ENCODE results near the gene LMAN2L. TPM values are rescaled to one million over a fixed set of nuclear protein-coding genes. Genes with fewer than 3 reads are reported as not detected.

The LMAN2L gene
- total and polyA plus RNA-seq, 2 of the 8 experiments (the other 6 are each of a cell fraction or from before 2014, with no cell fraction given): 14.3 to 17.6 TPM

DNA sequence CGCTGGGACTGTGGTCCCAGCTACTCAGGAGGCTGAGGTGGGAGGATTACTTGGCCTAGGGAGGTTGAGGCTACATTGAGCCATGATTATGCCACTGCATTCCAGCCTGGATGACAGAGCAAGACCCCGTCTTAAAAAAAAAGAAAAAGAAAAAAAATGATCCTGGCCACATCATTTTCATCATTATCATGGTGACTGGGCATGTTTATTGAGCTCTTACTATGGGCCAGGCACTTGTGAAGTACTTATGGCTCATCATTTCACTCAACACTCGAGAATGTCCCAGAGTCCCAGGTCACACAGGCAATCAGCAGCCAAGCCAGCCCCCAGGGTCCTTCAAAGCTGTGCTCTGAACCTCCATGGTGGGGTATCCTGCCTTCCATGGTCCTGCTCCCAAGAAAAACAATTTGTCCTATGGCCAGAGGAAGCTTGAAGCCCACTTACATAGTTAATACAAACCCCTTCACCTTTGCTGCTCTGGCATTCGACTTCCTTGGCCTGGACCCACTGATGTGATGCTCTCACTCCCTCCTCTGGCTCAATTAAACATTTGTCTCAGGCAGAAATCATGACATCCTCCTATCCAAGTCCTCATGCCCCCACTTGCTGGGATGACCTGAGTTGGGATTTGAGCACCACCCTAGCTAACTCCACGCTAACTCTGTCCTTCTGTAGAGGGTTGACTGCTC is 17.1 kb upstream of the LMAN2L start:
- POLR2A ChIA-PET (ENCODE audit: partially characterized antibody): no interaction called here
- CTCF ChIA-PET (ENCODE audit: partially characterized antibody): interaction anchor here (0.6 to 2.9 kb wide), 9 partner anchors 12 to 556 kb away, joined by 3 to 10 read pairs (median 4); no protein-coding TSS in a partner anchor
- TF ChIP-seq RAD21 (IDR thresholded peaks at IDR 0.05 in 1 of 2, conservative IDR thresholded peaks at IDR 0.05 in 1 of 2; ENCODE audit: low read depth in 2 of 2, low read length in 2 of 2) (peak; percentile 20 to 39; a peak in 3 of 4 replicates), TAF1 (IDR thresholded peaks at IDR 0.05; ENCODE audit: low read depth, low read length) (no peak), YY1 (IDR thresholded peaks at IDR 0.05; ENCODE audit: low read depth, low read length) (no peak), CTCF (IDR thresholded peaks at IDR 0.05; ENCODE audit: control extremely low read depth in 1 of 3, insufficient read depth in 1 of 3, low read depth in 1 of 3, low read length in 3 of 3) (peak in 1 of 3 experiments; percentile 11; a peak in 1 of 4 replicates), POLR2A (IDR thresholded peaks at IDR 0.05; ENCODE audit: control extremely low read depth in 1 of 2, low read depth in 2 of 2, low read length in 2 of 2) (no peak), NANOG (IDR thresholded peaks at IDR 0.05; ENCODE audit: insufficient read depth, low read depth, low read length, poor library complexity, severe bottlenecking) (no peak), NRF1 (IDR thresholded peaks at IDR 0.05; ENCODE audit: low read depth, low read length) (no peak), FOSL1 (IDR thresholded peaks at IDR 0.05; ENCODE audit: insufficient read depth, low read depth, low read length) (no peak), SIN3A (conservative IDR thresholded peaks at IDR 0.05 in 1 of 2, IDR thresholded peaks at IDR 0.05 in 1 of 2; ENCODE audit: low read depth in 1 of 2, low read length in 2 of 2) (no peak)

More for the DNA sequence above, 17.1 kb upstream of the LMAN2L start:
- Histone ChIP-seq H3K4me2 (ENCODE audit: insufficient read depth in 1 of 2, low read depth in 2 of 2, low read length in 2 of 2) (no peak overlapping the region), H2BK5ac (ENCODE audit: low read depth, low read length) (no peak overlapping the region), H2AK5ac (ENCODE audit: low read depth, low read length) (no peak overlapping the region), H3K23me2 (ENCODE audit: low read depth, low read length) (peaks cover 4% of the 10 kb centered on the region), H3K4me3 (ENCODE audit: extremely low read depth in 1 of 4, insufficient read depth in 2 of 4, low read depth in 3 of 4, low read length in 4 of 4) (no peak overlapping the region), H4K20me1 (replicated peaks in 1 of 2; ENCODE audit: control insufficient read depth in 1 of 2, insufficient read depth in 2 of 2, low read length in 2 of 2) (peaks cover 0 to 5% of the 10 kb centered on the region in 2 experiments), H4K8ac (ENCODE audit: extremely low read depth, insufficient read depth, low read length) (no peak overlapping the region), H3K79me2 (ENCODE audit: control insufficient read depth in 1 of 2, insufficient read depth in 2 of 2, low read length in 2 of 2) (peaks cover 0 to 5% of the 10 kb centered on the region in 2 experiments; a peak in 1 of 4 replicates), H2BK15ac (ENCODE audit: low read length) (no peak overlapping the region), H3K4ac (replicated peaks; ENCODE audit: insufficient read length, low read depth, low read length) (no peak overlapping the region), H3K14ac (ENCODE audit: insufficient read length) (no peak overlapping the region), H3K9ac (replicated peaks in 1 of 4; ENCODE audit: extremely low read depth in 1 of 4, low read depth in 3 of 4, low read length in 3 of 4) (no peak overlapping the region), H4K91ac (replicated peaks; ENCODE audit: insufficient read length, low read length) (no peak overlapping the region), H2AFZ (ENCODE audit: low read length) (no peak overlapping the region), H3K27me3 (replicated peaks in 1 of 4; ENCODE audit: control insufficient read depth in 3 of 4, extremely low read depth in 1 of 4, insufficient read depth in 3 of 4, low read length in 3 of 4) (peaks cover 0 to 5% (median 4%) of the 10 kb centered on the region in 4 experiments; a peak in 2 of 7 replicates), H3K79me1 (ENCODE audit: low read depth, low read length) (no peaks in the 10 kb centered on the region), H3K18ac (ENCODE audit: extremely low read depth, low read length) (no peak overlapping the region), H3K9me3 (ENCODE audit: insufficient read depth in 2 of 2, low read depth in 1 of 2, low read length in 1 of 2) (no peaks in the 10 kb centered on the region), H2BK12ac (ENCODE audit: low read depth, low read length) (no peak overlapping the region), H2BK20ac (ENCODE audit: low read length) (no peak overlapping the region), H3K27ac (ENCODE audit: low read depth, low read length) (no peak overlapping the region), H3K36me3 (ENCODE audit: control insufficient read depth in 2 of 4, insufficient read depth in 4 of 4, low read length in 3 of 4) (no peaks in the 10 kb centered on the region), H4K5ac (ENCODE audit: insufficient read length, low read depth, low read length) (no peak overlapping the region), H3K56ac (replicated peaks; ENCODE audit: insufficient read length, low read depth, low read length) (no peak overlapping the region), H2BK120ac (replicated peaks; ENCODE audit: low read depth, low read length) (no peak overlapping the region), H3K23ac (ENCODE audit: insufficient read length) (no peak overlapping the region), H3K4me1 (replicated peaks in 1 of 4; ENCODE audit: control insufficient read depth in 3 of 4, insufficient read depth in 4 of 4, low read length in 3 of 4) (peaks cover 3 to 17% (median 10%) of the 10 kb centered on the region in 4 experiments)
- WGBS, 2 experiments (ENCODE audit: extremely low coverage in 1 of 2, insufficient coverage in 1 of 2, insufficient read length in 1 of 2, insufficient replicate concordance in 2 of 2, low coverage in 1 of 2, low lambda C conversion rate in 2 of 2, missing lambda C conversion rate in 1 of 2): 87% methylated on average over 5 of the region's 5 CpGs; no CpG with 5 or more reads in 1 of the 2 experiments
- DNase-seq (ENCODE audit: low read depth in 1 of 2, low spot score in 2 of 2): no peak
- no peak for FAIRE-seq

Data from H1 (cell line).